HG03175 (cell line): ENCODE measurements around the gene COL25A1.

Source experiments
- ATAC-seq: cut with Tn5 transposase; IDR thresholded peaks from one replicate; pipeline ENCODE4 v1.9.1; 2021; ENCODE audit warnings: mild to moderate bottlenecking, moderate library complexity; ENCODE audit not compliant: unreplicated experiment

Gene COL25A1

DNA sequence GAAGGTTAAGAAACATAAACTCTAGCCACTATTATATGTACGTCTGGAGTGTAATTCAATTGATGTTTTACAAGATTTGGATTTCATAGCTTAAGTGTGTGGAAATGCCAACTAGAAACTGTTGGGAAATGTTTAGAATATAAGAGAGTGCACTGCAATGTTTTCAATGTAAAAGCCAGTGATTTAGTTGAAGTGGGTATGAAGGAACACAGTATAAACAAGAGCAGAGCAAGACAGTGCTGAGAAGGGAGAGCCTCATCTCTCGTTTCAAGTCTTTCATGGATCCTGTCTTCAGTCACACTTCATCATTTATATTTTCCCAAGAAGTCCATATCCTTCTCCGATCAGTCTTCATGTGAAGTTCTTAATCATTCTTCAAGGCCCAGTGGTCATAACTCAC lies 375.7 kb downstream of the COL25A1 start:
- no peak for ATAC-seq

DNA sequence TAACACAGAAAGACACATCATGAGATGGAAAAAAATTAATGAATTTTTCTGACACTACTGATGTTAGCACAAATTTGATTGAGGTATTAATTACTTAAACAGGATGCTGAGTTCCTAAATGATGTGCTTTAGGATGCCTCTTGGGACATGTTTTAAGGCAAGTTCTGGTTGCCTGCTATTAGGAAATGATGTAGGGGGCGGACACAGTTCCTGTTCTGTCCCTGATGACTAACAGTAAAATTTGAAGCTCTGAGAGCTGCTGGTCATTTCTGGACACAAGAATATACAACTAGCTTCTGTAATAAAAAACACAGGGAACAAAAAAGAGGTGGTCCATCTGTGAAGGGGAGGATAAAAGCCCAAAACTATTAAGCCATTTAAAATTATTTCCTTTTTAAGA lies 376.4 kb downstream of the COL25A1 start:
- ATAC-seq, result no peak

GRCh38 chr4:108922191-108922590 lies 380.3 kb downstream of the COL25A1 start:
- no peak for ATAC-seq

DNA sequence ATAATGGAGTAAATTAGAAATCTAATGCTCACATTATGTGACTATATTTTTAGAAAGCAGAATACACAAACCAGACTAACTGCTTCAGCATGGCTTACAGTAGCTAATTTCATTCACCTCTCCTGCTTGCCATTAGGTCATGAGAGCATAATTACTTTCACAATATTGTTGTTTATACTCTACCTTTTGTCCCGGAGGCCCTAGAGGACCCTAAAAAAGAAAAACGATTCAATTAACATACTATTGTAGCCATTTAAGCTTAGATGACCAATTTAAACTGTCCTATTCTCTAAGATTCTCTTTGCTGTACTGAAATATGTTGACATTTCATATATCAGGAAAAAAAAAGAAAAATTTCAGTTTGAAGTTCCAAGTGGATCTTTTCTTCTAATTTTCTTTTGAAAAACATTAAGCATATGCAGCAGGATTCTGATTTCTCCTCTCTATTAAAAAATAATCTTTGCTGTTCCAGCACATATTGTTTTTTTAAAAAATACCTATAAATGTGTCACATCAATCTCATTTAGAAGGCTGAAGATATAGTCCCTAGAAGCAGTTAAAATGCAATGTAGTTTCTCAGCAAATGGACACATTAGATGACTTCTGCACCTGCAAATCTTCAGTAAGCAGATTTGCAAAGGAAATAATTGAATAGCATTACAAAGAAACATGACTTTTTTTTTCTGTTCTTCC lies 381.9 kb downstream of the COL25A1 start:
- ATAC-seq, result no peak

- ATAC-seq, result no peak
These were observed 383.1 kb downstream of the COL25A1 start for GRCh38 chr4:108919226-108919893.

- no peak for ATAC-seq
These were observed 385.2 kb downstream of the COL25A1 start for GRCh38 chr4:108917255-108917654.

- no peak for ATAC-seq
These were observed 385.8 kb downstream of the COL25A1 start for GRCh38 chr4:108916638-108917037.

DNA sequence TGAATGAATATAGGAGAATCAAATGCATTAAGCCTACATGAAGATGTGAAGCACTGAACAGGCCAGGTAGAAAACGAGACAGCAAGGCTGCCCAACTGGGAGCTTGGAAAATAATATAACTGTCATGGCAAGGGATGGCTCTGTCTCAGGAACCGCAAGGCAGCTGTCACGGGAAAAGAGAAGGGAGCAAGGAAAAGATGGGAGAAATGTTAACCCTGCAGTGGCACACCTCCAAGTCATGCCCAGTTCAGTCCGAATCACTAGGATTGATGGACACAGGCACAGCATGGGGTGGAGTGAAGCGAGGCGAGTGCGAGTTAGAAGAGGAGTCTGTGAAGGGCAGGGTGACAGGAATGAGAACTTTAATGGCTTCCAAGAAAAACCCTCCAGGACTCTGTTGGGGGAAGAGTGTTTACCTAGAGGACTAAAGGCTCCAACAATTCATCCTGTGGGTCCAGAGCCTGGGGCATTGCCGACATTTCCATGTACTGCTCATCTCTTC lies 395.5 kb downstream of the COL25A1 start:
- no peak for ATAC-seq

DNA sequence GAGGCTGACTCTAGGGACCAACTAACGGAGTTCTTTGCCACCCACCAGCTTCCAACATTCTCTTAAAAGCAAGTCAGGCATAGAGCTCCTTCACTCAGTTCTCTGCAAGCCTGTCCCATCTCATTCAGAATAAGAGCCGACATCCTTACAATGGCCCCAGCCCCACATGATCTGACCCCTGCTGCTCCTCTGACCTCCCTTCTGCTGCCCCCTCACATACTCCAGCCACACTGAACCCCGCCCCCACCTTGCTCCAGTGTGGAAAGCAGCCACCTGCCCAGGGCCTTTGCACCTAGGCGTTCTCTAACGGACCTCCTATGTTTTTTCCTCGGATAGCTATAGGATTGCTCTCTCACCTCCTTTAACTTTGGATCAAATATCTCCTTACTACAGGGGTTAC lies 396.5 kb downstream of the COL25A1 start:
- ATAC-seq, result no peak

DNA sequence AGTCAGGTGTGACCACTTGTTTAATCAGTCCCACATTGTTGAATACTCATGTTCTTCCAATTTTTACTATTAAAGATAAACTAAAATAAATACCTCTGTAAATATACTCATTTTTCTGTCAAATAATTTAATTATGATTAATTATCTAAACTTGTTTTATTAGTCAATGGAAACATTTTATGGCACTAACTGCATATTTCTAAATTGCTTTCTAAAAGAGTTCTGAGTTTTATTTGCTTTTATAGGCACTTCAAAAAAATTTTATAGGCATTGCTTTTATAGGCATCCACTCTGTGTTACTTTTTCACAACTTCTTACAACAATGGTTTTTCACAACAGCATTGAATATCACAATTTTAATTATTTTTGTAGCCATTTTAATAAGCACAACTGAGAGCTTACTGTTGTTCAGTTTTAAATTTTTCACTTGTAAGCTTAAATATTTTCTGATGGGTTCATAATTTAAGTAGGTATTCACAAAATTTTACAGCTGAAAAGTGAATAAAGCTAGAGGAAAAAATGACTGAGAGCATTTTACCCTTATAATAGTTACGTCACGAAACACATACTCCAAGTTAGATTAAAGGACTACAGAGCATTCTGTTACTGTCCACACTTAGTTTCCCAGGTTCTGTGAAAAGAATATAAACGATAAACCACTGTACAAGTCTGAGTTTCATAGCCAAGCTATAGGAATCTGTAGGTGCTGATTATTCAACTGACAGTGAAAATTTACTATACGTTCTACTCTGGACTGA lies 398.8 kb downstream of the COL25A1 start:
- ATAC-seq, result no peak

DNA sequence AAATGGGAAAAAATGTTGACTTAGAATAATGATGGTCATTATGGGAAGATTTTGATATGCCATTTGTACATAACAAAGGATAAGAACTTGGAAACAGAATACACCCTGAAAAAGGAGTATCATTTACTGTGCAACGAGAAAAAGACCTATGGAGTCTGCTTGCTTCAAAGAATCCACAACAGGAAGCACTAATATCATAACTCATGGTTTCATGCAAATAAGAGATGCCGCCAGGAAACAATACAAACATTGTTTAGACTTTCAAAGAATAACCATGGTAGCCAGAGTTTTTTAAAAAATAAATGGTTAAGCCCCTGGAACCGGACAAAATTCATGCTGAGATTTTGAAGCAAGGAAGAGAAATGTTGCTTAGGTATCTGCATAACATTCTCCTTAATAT lies 399.7 kb downstream of the COL25A1 start:
- ATAC-seq, result peak; percentile 85

- no peak for ATAC-seq
These were observed 401.2 kb downstream of the COL25A1 start for GRCh38 chr4:108901291-108901690.

GRCh38 chr4:108900018-108900580 lies 402.4 kb downstream of the COL25A1 start:
- ATAC-seq, result no peak

DNA sequence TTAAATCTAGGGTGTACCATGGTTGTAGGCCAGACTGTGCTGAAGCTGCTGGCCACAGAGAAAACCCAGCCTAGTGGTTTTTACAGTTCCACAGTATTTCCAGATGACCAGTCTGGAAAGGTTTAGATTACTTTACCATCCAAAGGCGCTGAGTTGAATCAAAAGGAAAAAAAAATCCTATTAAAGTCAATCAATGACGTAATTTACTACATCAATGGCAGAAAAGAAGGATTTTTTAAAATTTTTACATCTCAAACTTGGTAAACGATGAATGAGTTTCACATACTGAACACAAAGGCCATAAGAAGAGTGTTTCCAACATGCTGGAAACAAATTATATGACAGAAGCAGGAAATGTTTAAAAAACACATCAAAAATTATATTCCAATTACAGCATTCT lies 409.0 kb downstream of the COL25A1 start:
- ATAC-seq, result no peak

DNA sequence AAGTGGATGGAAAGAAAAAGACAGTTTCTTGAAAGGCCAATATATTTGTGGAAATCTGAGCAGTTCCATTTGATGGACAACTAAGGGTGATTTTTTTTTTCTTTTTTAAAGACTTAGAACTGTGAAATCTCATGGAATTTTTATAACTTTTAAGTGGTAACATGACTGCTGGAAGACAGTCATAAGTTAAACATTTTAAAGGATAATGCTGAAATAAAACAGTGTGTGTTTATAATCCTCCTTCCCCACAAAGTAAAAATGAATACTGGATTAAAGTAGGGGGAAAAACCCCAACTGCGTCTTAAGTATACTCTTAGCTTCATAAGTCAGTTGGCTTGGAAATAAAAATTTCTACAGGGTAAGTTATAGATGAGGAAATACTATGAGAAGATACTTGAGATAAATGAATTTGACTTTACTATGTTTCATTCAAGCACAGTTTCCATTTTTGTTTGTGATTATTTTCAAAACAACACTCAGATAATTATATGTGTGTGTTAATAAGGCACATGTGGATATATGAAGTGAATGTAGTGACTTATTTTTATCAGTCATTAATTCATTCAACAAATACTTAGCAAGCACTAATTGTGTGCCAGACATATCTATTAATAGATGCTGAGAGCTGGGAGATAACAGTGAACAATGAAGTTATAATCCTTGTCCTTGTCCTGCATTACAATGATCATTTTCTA lies 410.4 kb downstream of the COL25A1 start:
- no peak for ATAC-seq

DNA sequence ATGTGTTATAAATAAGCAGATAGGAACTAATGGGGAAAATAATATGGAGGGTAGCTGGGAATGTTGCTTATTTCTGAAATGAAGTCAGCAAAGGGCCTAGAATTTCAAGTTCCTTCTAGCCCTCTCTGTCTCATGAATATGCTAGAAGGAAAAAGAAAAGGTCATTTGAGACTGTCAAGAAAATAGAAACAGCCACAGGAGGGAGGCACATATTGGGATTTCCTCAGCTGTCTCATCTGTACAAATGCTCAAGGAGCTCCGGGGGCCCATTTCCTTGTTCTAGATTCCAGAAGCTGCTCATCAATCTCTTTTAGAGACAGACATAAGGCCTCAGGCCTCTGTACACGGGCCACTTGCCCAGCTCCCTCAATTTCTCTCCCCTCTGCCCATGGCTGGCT lies 412.0 kb downstream of the COL25A1 start:
- ATAC-seq, result no peak

GRCh38 chr4:108889696-108890483 lies 412.6 kb downstream of the COL25A1 start:
- no peak for ATAC-seq

DNA sequence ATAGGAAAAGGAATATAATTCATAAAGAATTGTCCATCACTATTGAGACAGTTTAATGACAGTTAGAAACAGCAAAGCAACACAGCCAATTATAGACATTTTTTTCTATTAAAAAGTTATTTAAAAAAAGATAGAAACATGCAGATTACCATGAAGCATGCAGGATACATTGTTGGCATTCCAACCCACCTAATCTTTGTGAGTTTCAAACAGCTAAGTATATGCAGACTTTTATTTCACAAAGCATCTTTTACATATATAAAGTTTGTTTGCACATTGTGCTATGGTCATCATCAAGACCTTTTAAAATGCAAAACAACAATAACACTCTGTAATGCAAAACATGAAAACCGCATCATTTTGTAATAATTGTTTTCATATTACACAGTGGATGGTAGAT lies 413.7 kb downstream of the COL25A1 start:
- no peak for ATAC-seq

DNA sequence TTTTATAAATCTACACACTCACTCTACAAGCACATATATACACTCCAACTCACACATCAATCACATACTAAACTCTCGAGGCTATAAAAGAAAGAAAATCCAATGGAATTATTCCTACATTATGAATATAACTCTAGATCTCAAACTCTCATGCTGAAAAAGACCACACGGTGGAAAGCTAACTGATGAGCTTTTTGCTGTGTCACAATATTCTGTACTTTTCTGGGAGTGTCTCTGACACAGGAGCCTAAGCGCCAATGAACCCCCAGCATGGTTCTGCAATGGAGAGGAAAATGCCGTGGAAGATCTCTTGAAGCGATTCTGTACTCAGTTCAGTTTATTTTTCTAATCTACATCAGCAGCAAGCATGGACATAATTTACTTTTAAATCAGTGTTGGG lies 415.4 kb downstream of the COL25A1 start:
- no peak for ATAC-seq

DNA sequence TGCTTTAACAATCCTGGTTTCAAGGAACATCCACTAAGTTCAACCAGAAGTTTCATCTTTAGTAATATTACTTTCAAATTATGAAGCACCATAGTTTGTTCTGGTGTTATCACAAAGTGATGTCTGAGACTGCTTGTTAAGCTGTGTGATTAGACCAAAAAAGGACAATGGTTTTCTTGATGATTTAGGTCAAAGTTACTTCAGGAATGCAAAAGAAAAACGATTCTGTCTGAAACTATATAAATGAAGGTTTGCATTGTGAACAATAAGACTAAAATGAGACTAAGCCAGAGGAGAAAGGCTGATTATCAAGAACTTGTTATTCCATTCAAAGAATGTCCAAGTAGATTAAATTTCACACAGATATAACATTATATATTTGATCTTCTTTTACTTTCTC lies 417.2 kb downstream of the COL25A1 start:
- no peak for ATAC-seq
